WTC11 (cell line): ENCODE results near the gene LCE2B. TPM values are rescaled to one million over a fixed set of nuclear protein-coding genes. Genes with fewer than 3 reads are reported as not detected.

ENCODE experiments used
- ATAC-seq: fragments of 200-7000 bp; cut with Tn5 transposase; 2 replicates; pipeline ENCODE4 v1.10.0; 2021; ENCODE audit warnings: mild to moderate bottlenecking, moderate library complexity
- CTCF ChIA-PET: fragments of 300-600 bp; sonication (Branson Sonifier 250); formaldehyde crosslinking; loops from one replicate; lab custom pipeline; 2021; ENCODE audit warnings: antibody characterized with exemption; lab: Charles Lee
- POLR2A ChIA-PET: fragments of 350-600 bp; sonication (Branson Sonifier 250); formaldehyde crosslinking; loops from one replicate; lab custom pipeline; 2021; ENCODE audit warnings: antibody characterized with exemption; lab: Charles Lee
- DNase-seq: peaks from one replicate; pipeline ENCODE4 v3.0.0; 2021; ENCODE audit warnings: low spot score
- H3K27ac Mint-ChIP-seq: 2 replicates; pipeline ENCODE4 v1.8.0; 2021; ENCODE audit warnings: mixed read lengths
- H3K27me3 Mint-ChIP-seq: 2 replicates; pipeline ENCODE4 v1.8.0; 2021; ENCODE audit warnings: low read depth, mild to moderate bottlenecking, moderate library complexity, mixed read lengths
- H3K36me3 Mint-ChIP-seq: 2 replicates; pipeline ENCODE4 v1.8.0; 2021; ENCODE audit warnings: mixed read lengths
- H3K4me1 Mint-ChIP-seq: 2 replicates; pipeline ENCODE4 v1.8.0; 2022; ENCODE audit warnings: mixed read lengths
- H3K4me3 Mint-ChIP-seq: 2 replicates; pipeline ENCODE4 v1.8.0; 2021; ENCODE audit warnings: mild to moderate bottlenecking, moderate library complexity, mixed read lengths
- H3K9me3 Mint-ChIP-seq: 2 replicates; pipeline ENCODE4 v1.8.0; 2021; ENCODE audit warnings: mixed read lengths
- ATF1 ChIP-seq: sonication (generic); formaldehyde crosslinking; IDR thresholded peaks from 2 replicates; pipeline ENCODE4 v1.8.1; 2023; ENCODE audit warnings: mild to moderate bottlenecking, moderate library complexity, missing genetic modification reagents
- ATF6 ChIP-seq: sonication (generic); formaldehyde crosslinking; IDR thresholded peaks from 2 replicates; pipeline ENCODE4 v1.8.1; 2023; ENCODE audit warnings: mild to moderate bottlenecking, missing genetic modification reagents
- CBFB ChIP-seq: sonication (generic); formaldehyde crosslinking; IDR thresholded peaks from 2 replicates; pipeline ENCODE4 v1.8.1; 2022; ENCODE audit warnings: mild to moderate bottlenecking, low read depth, missing genetic modification reagents
- CREB1 ChIP-seq: sonication (generic); formaldehyde crosslinking; IDR thresholded peaks from 2 replicates; pipeline ENCODE4 v1.8.0; 2023; ENCODE audit warnings: mild to moderate bottlenecking, missing genetic modification reagents
- CREM ChIP-seq: sonication (generic); formaldehyde crosslinking; IDR thresholded peaks from 2 replicates; pipeline ENCODE4 v1.8.1; 2022; ENCODE audit warnings: mild to moderate bottlenecking, missing genetic modification reagents, moderate library complexity
- E2F4 ChIP-seq: sonication (generic); formaldehyde crosslinking; IDR thresholded peaks from 2 replicates; pipeline ENCODE4 v1.8.1; 2022; ENCODE audit warnings: low read depth, mild to moderate bottlenecking, moderate library complexity, missing genetic modification reagents, borderline replicate concordance
- FOXP1 ChIP-seq: sonication (generic); formaldehyde crosslinking; IDR thresholded peaks from 2 replicates; pipeline ENCODE4 v1.8.0; 2022; ENCODE audit warnings: missing genetic modification reagents, mild to moderate bottlenecking, moderate library complexity, borderline replicate concordance
- KAT7 ChIP-seq: sonication (generic); formaldehyde crosslinking; IDR thresholded peaks from 2 replicates; pipeline ENCODE4 v1.8.1; 2023; ENCODE audit warnings: missing genetic modification reagents, mild to moderate bottlenecking, borderline replicate concordance
- NFYB ChIP-seq: sonication (generic); formaldehyde crosslinking; conservative IDR thresholded peaks from 2 replicates; pipeline ENCODE4 v1.8.0; 2022; ENCODE audit warnings: low read depth, missing genetic modification reagents
- NR1H2 ChIP-seq: sonication (generic); formaldehyde crosslinking; IDR thresholded peaks from 2 replicates; pipeline ENCODE4 v1.9.0; 2021; ENCODE audit warnings: mild to moderate bottlenecking, moderate library complexity, missing genetic modification reagents
- NR2C2 ChIP-seq: sonication (generic); formaldehyde crosslinking; IDR thresholded peaks from 2 replicates; pipeline ENCODE4 v1.8.0; 2022; ENCODE audit warnings: mild to moderate bottlenecking, missing genetic modification reagents
- SOX15 ChIP-seq: fragments of 250-450 bp; sonication (Bioruptor Pico); IDR thresholded peaks from 2 replicates; pipeline ENCODE4 v1.9.0; 2021; ENCODE audit warnings: mild to moderate bottlenecking
- STAT6 ChIP-seq: sonication (generic); formaldehyde crosslinking; conservative IDR thresholded peaks from 2 replicates; pipeline ENCODE4 v1.8.1; 2023; ENCODE audit warnings: mild to moderate bottlenecking, low read depth, missing genetic modification reagents, moderate library complexity
- ZNF121 ChIP-seq: sonication (generic); formaldehyde crosslinking; IDR thresholded peaks from 2 replicates; pipeline ENCODE4 v1.8.0; 2023; ENCODE audit warnings: missing genetic modification reagents
- ZNF138 ChIP-seq: sonication (generic); formaldehyde crosslinking; conservative IDR thresholded peaks from 2 replicates; pipeline ENCODE4 v1.8.1; 2022; ENCODE audit warnings: mild to moderate bottlenecking, moderate library complexity, missing genetic modification reagents
- ZNF263 ChIP-seq: sonication (generic); formaldehyde crosslinking; IDR thresholded peaks from 2 replicates; pipeline ENCODE4 v1.8.1; 2022; ENCODE audit warnings: low read depth, mild to moderate bottlenecking, moderate library complexity, missing genetic modification reagents
- ZNF396 ChIP-seq: fragments of 250-450 bp; sonication (Bioruptor Pico); IDR thresholded peaks from 2 replicates; pipeline ENCODE4 v1.8.0; 2021; ENCODE audit warnings: mild to moderate bottlenecking, moderate library complexity, borderline replicate concordance
- ZSCAN18 ChIP-seq: fragments of 250-450 bp; sonication (Bioruptor Pico); IDR thresholded peaks from 2 replicates; pipeline ENCODE4 v2.1.2; 2022; ENCODE audit warnings: mild to moderate bottlenecking, moderate library complexity
- total RNA-seq: library from RNA; stranded (reverse); gene quantifications from 3 replicates; pipeline ENCODE4 v1.2.3, GENCODE V29; 2021
- TF ChIP-seq, protein P1 (sequence below): sonication (generic); formaldehyde crosslinking; IDR thresholded peaks from 2 replicates; pipeline ENCODE4 v1.8.1; 2022; ENCODE audit warnings: mild to moderate bottlenecking, moderate library complexity, missing genetic modification reagents
- TF ChIP-seq, protein P2 (sequence below): sonication (generic); formaldehyde crosslinking; IDR thresholded peaks from 2 replicates; pipeline ENCODE4 v1.8.1; 2022; ENCODE audit warnings: missing genetic modification reagents, borderline replicate concordance
- TF ChIP-seq, protein P3 (sequence below): fragments of 250-450 bp; sonication (Bioruptor Pico); IDR thresholded peaks from 2 replicates; pipeline ENCODE4 v1.9.0; 2021; ENCODE audit warnings: mild to moderate bottlenecking

Gene LCE2B
- total RNA-seq, 1 experiment from 2014 or later = not detected

- H3K27ac Mint-ChIP-seq = no peak overlapping the region
- H3K4me1 Mint-ChIP-seq = no peaks in the 10 kb centered on the region
- ChIA-PET POLR2A (no interaction called here), CTCF (no interaction called here)
- ATAC-seq (no peak), DNase-seq (no peak)
- TF ChIP-seq, protein P1, sequence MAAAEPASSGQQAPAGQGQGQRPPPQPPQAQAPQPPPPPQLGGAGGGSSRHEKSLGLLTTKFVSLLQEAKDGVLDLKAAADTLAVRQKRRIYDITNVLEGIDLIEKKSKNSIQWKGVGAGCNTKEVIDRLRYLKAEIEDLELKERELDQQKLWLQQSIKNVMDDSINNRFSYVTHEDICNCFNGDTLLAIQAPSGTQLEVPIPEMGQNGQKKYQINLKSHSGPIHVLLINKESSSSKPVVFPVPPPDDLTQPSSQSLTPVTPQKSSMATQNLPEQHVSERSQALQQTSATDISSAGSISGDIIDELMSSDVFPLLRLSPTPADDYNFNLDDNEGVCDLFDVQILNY = no peak
- TF ChIP-seq ATF6 (CRISPR knock-in tag) = no peak
- no peak for TF ChIP-seq FOXP1 (CRISPR knock-in tag)
- TF ChIP-seq ATF1 (CRISPR knock-in tag) = no peak
- TF ChIP-seq, protein P2, sequence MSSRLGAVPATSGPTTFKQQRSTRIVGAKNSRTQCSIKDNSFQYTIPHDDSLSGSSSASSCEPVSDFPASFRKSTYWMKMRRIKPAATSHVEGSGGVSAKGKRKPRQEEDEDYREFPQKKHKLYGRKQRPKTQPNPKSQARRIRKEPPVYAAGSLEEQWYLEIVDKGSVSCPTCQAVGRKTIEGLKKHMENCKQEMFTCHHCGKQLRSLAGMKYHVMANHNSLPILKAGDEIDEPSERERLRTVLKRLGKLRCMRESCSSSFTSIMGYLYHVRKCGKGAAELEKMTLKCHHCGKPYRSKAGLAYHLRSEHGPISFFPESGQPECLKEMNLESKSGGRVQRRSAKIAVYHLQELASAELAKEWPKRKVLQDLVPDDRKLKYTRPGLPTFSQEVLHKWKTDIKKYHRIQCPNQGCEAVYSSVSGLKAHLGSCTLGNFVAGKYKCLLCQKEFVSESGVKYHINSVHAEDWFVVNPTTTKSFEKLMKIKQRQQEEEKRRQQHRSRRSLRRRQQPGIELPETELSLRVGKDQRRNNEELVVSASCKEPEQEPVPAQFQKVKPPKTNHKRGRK (CRISPR knock-in tag) = no peak
- no peak for TF ChIP-seq ZNF121 (CRISPR knock-in tag)
- TF ChIP-seq NR1H2 = no peak
- no peak for TF ChIP-seq CBFB
- no peak for TF ChIP-seq CREM (CRISPR knock-in tag)
- TF ChIP-seq ZSCAN18 = no peak
- TF ChIP-seq ZNF263 = no peak
- TF ChIP-seq, protein P3, sequence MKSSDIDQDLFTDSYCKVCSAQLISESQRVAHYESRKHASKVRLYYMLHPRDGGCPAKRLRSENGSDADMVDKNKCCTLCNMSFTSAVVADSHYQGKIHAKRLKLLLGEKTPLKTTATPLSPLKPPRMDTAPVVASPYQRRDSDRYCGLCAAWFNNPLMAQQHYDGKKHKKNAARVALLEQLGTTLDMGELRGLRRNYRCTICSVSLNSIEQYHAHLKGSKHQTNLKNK (CRISPR knock-in tag) = no peak
- no peak for TF ChIP-seq CREB1
- H3K4me3 Mint-ChIP-seq = no peak overlapping the region
- peaks cover 3% of the 10 kb centered on the region; the same call in 1 of the 2 replicates for H3K27me3 Mint-ChIP-seq
- H3K9me3 Mint-ChIP-seq = peaks cover 84% of the 10 kb centered on the region
- peaks cover 65% of the 10 kb centered on the region for H3K36me3 Mint-ChIP-seq
Observed at GRCh38 chr1:152657677-152658076, 28.2 kb upstream of the LCE2B start.

GRCh38 chr1:152658649-152659048, 27.3 kb upstream of the LCE2B start:
- no peak for TF ChIP-seq SOX15 (CRISPR knock-in tag)
- TF ChIP-seq, all 79 proteins: peak for 0
- H3K9me3 Mint-ChIP-seq = peaks cover 87% of the 10 kb centered on the region

DNA sequence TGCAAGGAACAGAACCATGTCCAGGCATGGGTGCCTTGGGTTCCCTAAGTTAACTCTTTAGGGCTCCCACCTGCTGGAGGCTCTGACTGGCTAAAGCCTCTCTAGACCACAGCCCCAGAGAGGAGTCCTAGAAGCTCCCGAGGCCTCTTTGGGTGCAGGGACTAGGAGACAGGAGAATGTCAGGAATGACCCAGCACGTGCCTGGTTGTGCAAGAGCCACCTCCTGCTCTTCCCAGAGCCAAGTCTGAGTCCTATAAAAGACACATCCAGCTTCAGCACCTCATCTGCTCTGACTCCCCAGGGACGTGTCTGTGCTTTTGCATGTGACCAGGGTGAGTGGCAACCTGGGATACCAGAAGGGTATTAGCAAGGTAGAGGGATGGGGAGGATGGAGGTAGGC, 22.8 kb upstream of the LCE2B start, which contains the start of gene LCE2D:
TSS of gene LCE2D (plus strand) at position 283 of the 400 bp plus-strand sequence. CDS start 726 bp downstream, outside the sequence.
- Mint-ChIP-seq H3K36me3 (peaks cover 84% of the 10 kb centered on the region), H3K27me3 (peaks cover 9% of the 10 kb centered on the region), H3K27ac (no peak within 1 kb of the TSS), H3K9me3 (peaks cover 93% of the 10 kb centered on the region), H3K4me1 (no peaks in the 10 kb centered on the region), H3K4me3 (no peak within 1 kb of the TSS)
- ChIA-PET CTCF (no interaction called here), POLR2A (no interaction called here)
- no peak for DNase-seq
- TF ChIP-seq NR1H2 (no peak), KAT7 (CRISPR knock-in tag) (no peak), E2F4 (CRISPR knock-in tag) (no peak), NR2C2 (CRISPR knock-in tag) (no peak), NFYB (CRISPR knock-in tag) (no peak), STAT6 (CRISPR knock-in tag) (no peak), ZNF121 (CRISPR knock-in tag) (no peak), ZNF396 (CRISPR knock-in tag) (no peak), ZNF138 (CRISPR knock-in tag) (no peak)
- TF ChIP-seq, protein P1 = no peak
- ATAC-seq = no peak

More at GRCh38 chr1:152658649-152659048, 27.3 kb upstream of the LCE2B start:
- Mint-ChIP-seq H3K4me3 (no peak overlapping the region), H3K27me3 (peaks cover 3% of the 10 kb centered on the region; the same call in 1 of the 2 replicates), H3K27ac (no peak overlapping the region), H3K36me3 (peaks cover 69% of the 10 kb centered on the region), H3K4me1 (no peaks in the 10 kb centered on the region)
- CTCF ChIA-PET = no interaction called here
- ATAC-seq = no peak
- POLR2A ChIA-PET = no interaction called here
- no peak for DNase-seq
